DMS53 treated with DMSO at 0.1 percent for 48 hours (cell line): ENCODE data around the gene FHDC1.

Source experiments
- DNase-seq: peaks from one replicate; lab custom pipeline; 2025; ENCODE audit not compliant: unreplicated experiment; lab: John Stamatoyannopoulos, UW

Gene FHDC1

GRCh38 chr4:153028535-153028934 lies 92.4 kb downstream of the FHDC1 start:
- no peak for DNase-seq
